ENCODE data around the gene ANK2.

DNA sequence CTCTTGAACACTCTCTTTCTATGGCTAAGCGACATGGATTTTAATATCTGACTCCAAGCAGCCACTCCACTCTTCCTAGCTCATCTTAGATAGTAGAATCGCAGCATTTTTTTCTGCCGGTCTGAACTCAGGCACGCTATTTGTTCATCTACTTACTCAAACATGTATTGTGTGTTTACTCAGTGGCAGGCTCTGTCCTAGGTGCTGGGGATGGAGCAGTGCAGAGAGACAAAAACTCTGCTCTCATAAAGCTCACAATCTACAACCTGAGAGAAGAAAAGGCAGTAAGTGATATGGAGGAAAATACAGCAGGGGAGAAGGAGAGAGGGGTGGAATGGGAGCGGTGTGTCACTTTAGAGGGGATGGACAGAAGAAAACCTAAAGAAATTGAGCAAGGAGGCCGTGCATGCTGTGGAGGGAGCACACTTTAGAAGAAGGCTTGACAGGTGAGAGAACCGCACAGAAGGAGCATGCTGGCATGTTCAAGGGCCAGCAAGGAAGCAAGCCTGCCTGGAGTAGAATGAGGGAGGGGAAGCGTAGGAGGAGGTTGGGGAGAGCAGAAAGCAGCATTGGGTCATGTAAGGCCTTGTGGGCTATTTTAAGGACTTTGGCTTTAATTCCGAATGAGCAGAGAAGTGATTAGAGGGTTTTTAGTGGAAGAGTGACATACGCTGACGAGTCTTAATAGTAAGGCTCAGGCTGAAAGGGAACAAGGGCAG lies 132.0 kb downstream of the ANK2 start:
- TF ChIP-seq, protein P1, sequence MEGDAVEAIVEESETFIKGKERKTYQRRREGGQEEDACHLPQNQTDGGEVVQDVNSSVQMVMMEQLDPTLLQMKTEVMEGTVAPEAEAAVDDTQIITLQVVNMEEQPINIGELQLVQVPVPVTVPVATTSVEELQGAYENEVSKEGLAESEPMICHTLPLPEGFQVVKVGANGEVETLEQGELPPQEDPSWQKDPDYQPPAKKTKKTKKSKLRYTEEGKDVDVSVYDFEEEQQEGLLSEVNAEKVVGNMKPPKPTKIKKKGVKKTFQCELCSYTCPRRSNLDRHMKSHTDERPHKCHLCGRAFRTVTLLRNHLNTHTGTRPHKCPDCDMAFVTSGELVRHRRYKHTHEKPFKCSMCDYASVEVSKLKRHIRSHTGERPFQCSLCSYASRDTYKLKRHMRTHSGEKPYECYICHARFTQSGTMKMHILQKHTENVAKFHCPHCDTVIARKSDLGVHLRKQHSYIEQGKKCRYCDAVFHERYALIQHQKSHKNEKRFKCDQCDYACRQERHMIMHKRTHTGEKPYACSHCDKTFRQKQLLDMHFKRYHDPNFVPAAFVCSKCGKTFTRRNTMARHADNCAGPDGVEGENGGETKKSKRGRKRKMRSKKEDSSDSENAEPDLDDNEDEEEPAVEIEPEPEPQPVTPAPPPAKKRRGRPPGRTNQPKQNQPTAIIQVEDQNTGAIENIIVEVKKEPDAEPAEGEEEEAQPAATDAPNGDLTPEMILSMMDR (IDR thresholded peaks at IDR 0.05): no peak
- no peak for TF ChIP-seq POLR2A (IDR thresholded peaks at IDR 0.05)

All from uterus (tissue), 2 donors.